HCT116 (cell line): ENCODE data around the gene MSLN. TPM values are rescaled to one million over a fixed set of nuclear protein-coding genes. Genes with fewer than 3 reads are reported as not detected.

Source experiments
- ATAC-seq: fragments of 200-7000 bp; cut with Tn5 transposase; 2 replicates; pipeline ENCODE4 v1.9.1; 2020; ENCODE audit warnings: mild to moderate bottlenecking, moderate library complexity
- BruUV-seq: library from RNA; stranded (reverse); fragments of 400-500 nt; replicated peaks from 2 replicates; lab custom pipeline; 2021; lab: Mats Ljungman, UMichigan
- CTCF ChIA-PET: fragments of 300-600 bp; sonication (Branson Sonifier 250); formaldehyde crosslinking; loops from one replicate; lab custom pipeline; 2021; ENCODE audit warnings: antibody characterized with exemption; lab: Charles Lee
- POLR2A ChIA-PET: fragments of 300-600, 350-600 bp; sonication (Branson Sonifier 250); formaldehyde crosslinking; loops from one replicate; lab custom pipeline; 2021; ENCODE audit warnings: antibody characterized with exemption; lab: Charles Lee
- RAD21 ChIA-PET, 2 experiments: fragments of 300-600 bp; sonication (Branson Sonifier 250); formaldehyde crosslinking; loops; one replicate each; lab custom pipeline; 2023; ENCODE audit warnings: low total read pairs in 2 of 2; ENCODE audit not compliant: uncharacterized antibody in 2 of 2, unreplicated experiment in 2 of 2, low non-redundant PET in 1 of 2; lab: Charles Lee
- DNase-seq: peaks from one replicate; pipeline ENCODE4 v3.0.0-alpha.2; 2010; ENCODE audit warnings: low read depth, low spot score
- H2AFZ ChIP-seq: fragments of 200-600 bp; shearing (Covaris generic), sonication (generic); 2 replicates; pipeline ENCODE4 v1.6.1; 2017; ENCODE audit warnings: low read depth, mixed run types, mixed read lengths, antibody characterized with exemption, low read length; ENCODE audit not compliant: poor library complexity, severe bottlenecking
- H3K27ac ChIP-seq: 2 replicates; pipeline ENCODE4 v1.5.1; 2012; ENCODE audit warnings: low read depth, low read length
- H3K27me3 ChIP-seq: fragments of 200-600 bp; sonication (generic); 2 replicates; pipeline ENCODE4 v1.6.1; 2016; ENCODE audit warnings: mixed run types, low read length, mixed read lengths; ENCODE audit not compliant: insufficient read depth
- H3K36me3 ChIP-seq, 2 experiments: fragments of 200-500 bp in 1 of 2; fragments of 200-600 bp in 1 of 2; sonication (Bioruptor generic) in 1 of 2; sonication (generic) in 1 of 2; 2 replicates each; pipeline versions ENCODE4 v1.5.1 to v1.6.1; 2014 to 2016; ENCODE audit warnings: low read length in 2 of 2, inconsistent platforms in 1 of 2, mixed read lengths in 1 of 2, mixed run types in 1 of 2; ENCODE audit not compliant: insufficient read depth in 2 of 2, control insufficient read depth in 1 of 2
- H3K4me1 ChIP-seq, 2 experiments: fragments of 200-600 bp in 1 of 2; sonication (generic) in 1 of 2; 2 replicates each; pipeline versions ENCODE4 v1.5.1 to v1.6.1; 2012 to 2017; ENCODE audit warnings: low read length in 2 of 2, inconsistent platforms in 1 of 2, mild to moderate bottlenecking in 1 of 2, mixed read lengths in 1 of 2, mixed run types in 1 of 2, moderate library complexity in 1 of 2; ENCODE audit not compliant: insufficient read depth in 2 of 2, control insufficient read depth in 1 of 2
- H3K4me2 ChIP-seq: fragments of 200-600 bp; sonication (generic); 2 replicates; pipeline ENCODE4 v1.6.1; 2017; ENCODE audit warnings: mixed run types, low read length, mixed read lengths
- H3K4me3 ChIP-seq, 2 experiments: fragments of 200-600 bp in 1 of 2; sonication (generic) in 1 of 2; replicated peaks in 1 of 2; 2 replicates each; pipeline ENCODE4 v1.5.1; 2011 to 2016; ENCODE audit warnings: low read length in 2 of 2, control low read depth in 1 of 2, low read depth in 1 of 2, mild to moderate bottlenecking in 1 of 2, mixed read lengths in 1 of 2, mixed run types in 1 of 2
- H3K79me2 ChIP-seq: fragments of 200-600 bp; sonication (generic); 2 replicates; pipeline ENCODE4 v1.6.1; 2017; ENCODE audit warnings: mild to moderate bottlenecking, mixed run types, low read length, moderate library complexity, mixed read lengths; ENCODE audit not compliant: insufficient read depth
- H3K9ac ChIP-seq: fragments of 200-600 bp; sonication (generic); 2 replicates; pipeline ENCODE4 v1.6.1; 2016; ENCODE audit warnings: low read length, mixed read lengths
- H3K9me2 ChIP-seq: fragments of 200-600 bp; sonication (generic), shearing (Covaris generic); 2 replicates; pipeline ENCODE4 v1.6.1; 2017; ENCODE audit warnings: mixed run types, mild to moderate bottlenecking, moderate library complexity; ENCODE audit not compliant: insufficient read depth
- H3K9me3 ChIP-seq, 2 experiments: fragments of 200-500 bp in 1 of 2; fragments of 200-600 bp in 1 of 2; sonication (Bioruptor generic) in 1 of 2; sonication (generic) in 1 of 2; 2 replicates each; pipeline ENCODE4 v1.6.1; 2014 to 2017; ENCODE audit warnings: low read length in 2 of 2, mixed read lengths in 2 of 2, inconsistent platforms in 1 of 2, low read depth in 1 of 2, mild to moderate bottlenecking in 1 of 2, mixed run types in 1 of 2, moderate library complexity in 1 of 2; ENCODE audit not compliant: control insufficient read depth in 1 of 2, insufficient read depth in 1 of 2
- H4K20me1 ChIP-seq: fragments of 200-600 bp; sonication (generic), shearing (Covaris generic); 2 replicates; pipeline ENCODE4 v1.6.1; 2017; ENCODE audit warnings: mixed run types, mild to moderate bottlenecking, moderate library complexity; ENCODE audit not compliant: insufficient read depth
- CBX3 ChIP-seq: IDR thresholded peaks from 2 replicates; pipeline ENCODE4 v1.6.1; 2012; ENCODE audit warnings: low read depth
- EGR1 ChIP-seq: IDR thresholded peaks from 2 replicates; pipeline ENCODE4 v1.6.1; 2012; ENCODE audit warnings: low read depth
- EZH2 ChIP-seq: fragments of 200-600 bp; sonication (generic); IDR thresholded peaks from 2 replicates; pipeline ENCODE4 v1.6.1; 2017; ENCODE audit warnings: antibody characterized with exemption, mixed run types
- EZH2phosphoT487 ChIP-seq: fragments of 200-600 bp; IDR thresholded peaks from 2 replicates; pipeline ENCODE4 v1.6.1; 2018; ENCODE audit warnings: antibody characterized with exemption, borderline replicate concordance
- YY1 ChIP-seq: IDR thresholded peaks from 2 replicates; pipeline ENCODE4 v1.6.1; 2011; ENCODE audit warnings: low read length, low read depth, moderate library complexity, mild to moderate bottlenecking; ENCODE audit not compliant: insufficient replicate concordance; ENCODE audit errors: extremely low read depth
- intact Hi-C: fragments of 100-400 bp; cut with micrococcal nuclease; formaldehyde crosslinking; loops from 2 replicates; pipeline ENCODE4 v1.10.0; 2022
- total RNA-seq: library from RNA; stranded (reverse); gene quantifications from one replicate; pipeline ENCODE4 v1.2.1, GENCODE V29; 2021; ENCODE audit not compliant: unreplicated experiment
- TF ChIP-seq, protein P1 (sequence below): IDR thresholded peaks from 2 replicates; pipeline ENCODE4 v1.6.1; 2012
- TF ChIP-seq, protein P2 (sequence below), 3 experiments: fragments of 200-600 bp in 1 of 3; sonication (generic) in 1 of 3; IDR thresholded peaks in 2 of 3; conservative IDR thresholded peaks in 1 of 3; 2 replicates each; pipeline ENCODE4 v1.5.1; 2012 to 2017; ENCODE audit warnings: low read depth in 2 of 3, low read length in 2 of 3, antibody characterized with exemption in 1 of 3, borderline replicate concordance in 1 of 3, control low read depth in 1 of 3, mild to moderate bottlenecking in 1 of 3, mixed read lengths in 1 of 3, mixed run types in 1 of 3, moderate library complexity in 1 of 3; ENCODE audit not compliant: insufficient read depth in 1 of 3
- TF ChIP-seq, protein P3 (sequence below): IDR thresholded peaks from 2 replicates; pipeline ENCODE4 v1.6.1; 2012; ENCODE audit warnings: low read depth

MSLN gene
- total RNA-seq, 1 experiment from 2014 or later = 40.9 TPM

DNA sequence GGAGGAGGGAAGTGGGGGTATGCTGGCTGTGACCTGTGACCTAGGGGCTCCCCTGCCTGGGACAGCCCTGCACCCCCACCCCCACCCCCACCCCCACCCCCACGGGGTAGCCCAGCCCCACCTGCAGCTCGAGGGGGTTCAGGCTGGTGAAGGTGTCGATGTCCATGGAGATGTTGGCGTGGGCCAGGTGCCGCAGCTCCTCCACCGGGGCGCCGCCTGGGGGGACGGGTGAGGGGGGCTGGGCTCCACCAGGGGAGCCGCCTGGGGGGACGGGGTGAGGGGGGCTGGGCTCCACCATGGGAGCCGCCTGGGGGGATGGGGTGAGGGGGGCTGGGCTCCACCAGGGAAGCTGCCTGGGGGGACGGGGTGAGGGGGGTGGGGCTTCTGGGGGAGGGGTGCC is 9.9 kb downstream of the MSLN start:
- RAD21 ChIA-PET = no interaction called here
- intact Hi-C loops = no loop called here
- CTCF ChIA-PET = no interaction called here

DNA sequence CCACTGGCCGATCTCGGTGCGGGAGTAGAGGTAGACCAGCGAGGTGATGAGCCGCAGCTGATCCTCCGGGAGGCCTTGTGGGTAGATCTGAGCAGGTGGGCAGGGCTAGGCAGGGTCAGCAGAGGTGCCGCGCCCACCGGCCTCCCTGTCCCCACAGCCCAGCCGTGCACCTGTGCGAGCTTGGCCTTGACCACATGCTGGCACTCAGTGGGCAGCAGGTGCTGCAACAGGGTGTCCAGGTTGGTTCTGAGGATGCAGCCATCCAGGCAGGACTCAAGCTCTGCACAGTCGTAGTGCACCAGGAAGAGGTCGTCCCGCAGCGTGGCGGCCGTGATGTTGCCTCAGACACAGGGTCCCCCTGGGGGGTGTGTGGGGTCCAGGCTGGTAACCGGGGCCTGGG is 12.4 kb downstream of the MSLN start:
- DNase-seq = no peak
- CTCF ChIA-PET = interaction anchor here (0.8 kb wide), 1 partner anchor 11 kb away, joined by 3 read pairs; no protein-coding TSS in a partner anchor
- no peaks in the 10 kb centered on the region for H3K27me3 ChIP-seq
- TF ChIP-seq CBX3 (no peak), EZH2 (no peak), EGR1 (no peak), EZH2phosphoT487 (no peak)
- TF ChIP-seq, protein P1, sequence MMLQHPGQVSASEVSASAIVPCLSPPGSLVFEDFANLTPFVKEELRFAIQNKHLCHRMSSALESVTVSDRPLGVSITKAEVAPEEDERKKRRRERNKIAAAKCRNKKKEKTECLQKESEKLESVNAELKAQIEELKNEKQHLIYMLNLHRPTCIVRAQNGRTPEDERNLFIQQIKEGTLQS = no peak
- TF ChIP-seq, protein P2, sequence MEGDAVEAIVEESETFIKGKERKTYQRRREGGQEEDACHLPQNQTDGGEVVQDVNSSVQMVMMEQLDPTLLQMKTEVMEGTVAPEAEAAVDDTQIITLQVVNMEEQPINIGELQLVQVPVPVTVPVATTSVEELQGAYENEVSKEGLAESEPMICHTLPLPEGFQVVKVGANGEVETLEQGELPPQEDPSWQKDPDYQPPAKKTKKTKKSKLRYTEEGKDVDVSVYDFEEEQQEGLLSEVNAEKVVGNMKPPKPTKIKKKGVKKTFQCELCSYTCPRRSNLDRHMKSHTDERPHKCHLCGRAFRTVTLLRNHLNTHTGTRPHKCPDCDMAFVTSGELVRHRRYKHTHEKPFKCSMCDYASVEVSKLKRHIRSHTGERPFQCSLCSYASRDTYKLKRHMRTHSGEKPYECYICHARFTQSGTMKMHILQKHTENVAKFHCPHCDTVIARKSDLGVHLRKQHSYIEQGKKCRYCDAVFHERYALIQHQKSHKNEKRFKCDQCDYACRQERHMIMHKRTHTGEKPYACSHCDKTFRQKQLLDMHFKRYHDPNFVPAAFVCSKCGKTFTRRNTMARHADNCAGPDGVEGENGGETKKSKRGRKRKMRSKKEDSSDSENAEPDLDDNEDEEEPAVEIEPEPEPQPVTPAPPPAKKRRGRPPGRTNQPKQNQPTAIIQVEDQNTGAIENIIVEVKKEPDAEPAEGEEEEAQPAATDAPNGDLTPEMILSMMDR (IDR thresholded peaks at IDR 0.05 in 2 of 3, conservative IDR thresholded peaks at IDR 0.05 in 1 of 3; ENCODE audit: borderline replicate concordance in 1 of 3, insufficient read depth in 1 of 3, low read depth in 2 of 3, low read length in 2 of 3) = no peak
- ATAC-seq = peak; percentile 15
- POLR2A ChIA-PET = interaction anchor here (1.3 to 1.4 kb wide), 2 partner anchors 10 to 15 kb away, joined by 3 read pairs; partner anchors contain the start of genes CHTF18 and RPUSD1
- H3K4me3 ChIP-seq = no peak overlapping the region
- H3K79me2 ChIP-seq = no peaks in the 10 kb centered on the region
- no peak overlapping the region for H2AFZ ChIP-seq
- no peak overlapping the region for H3K9ac ChIP-seq
- H3K4me1 ChIP-seq = peaks cover 30 to 45% of the 10 kb centered on the region in 2 experiments
- peak overlapping the region; percentile 53 for H3K27ac ChIP-seq
- no peaks in the 10 kb centered on the region; a peak in 1 of 4 replicates for H3K36me3 ChIP-seq
- H4K20me1 ChIP-seq = no peaks in the 10 kb centered on the region
- H3K9me3 ChIP-seq = no peaks in the 10 kb centered on the region
- RAD21 ChIA-PET = interaction anchor here in 1 of 2 experiments (0.6 kb wide), 1 partner anchor 16 kb away, joined by 3 read pairs; no protein-coding TSS in a partner anchor
- no peaks in the 10 kb centered on the region for H3K9me2 ChIP-seq
- no TSS peak for BruUV-seq
- intact Hi-C loops = loop anchor here (1.0 kb wide), 1 partner anchor 12 kb away; no protein-coding TSS in a partner anchor
- peak overlapping the region; percentile 74 for H3K4me2 ChIP-seq

More for the DNA sequence above, 9.9 kb downstream of the MSLN start:
- no peaks in the 10 kb centered on the region for H3K79me2 ChIP-seq
- H3K4me2 ChIP-seq = no peak overlapping the region
- DNase-seq (no peak), ATAC-seq (no peak)
- H2AFZ ChIP-seq = no peak overlapping the region
- no peaks in the 10 kb centered on the region for H3K9me2 ChIP-seq
- H3K4me1 ChIP-seq = peaks cover 22 to 31% of the 10 kb centered on the region in 2 experiments
- no peaks in the 10 kb centered on the region for H3K27me3 ChIP-seq
- TF ChIP-seq YY1 = no peak
- TF ChIP-seq, protein P3, sequence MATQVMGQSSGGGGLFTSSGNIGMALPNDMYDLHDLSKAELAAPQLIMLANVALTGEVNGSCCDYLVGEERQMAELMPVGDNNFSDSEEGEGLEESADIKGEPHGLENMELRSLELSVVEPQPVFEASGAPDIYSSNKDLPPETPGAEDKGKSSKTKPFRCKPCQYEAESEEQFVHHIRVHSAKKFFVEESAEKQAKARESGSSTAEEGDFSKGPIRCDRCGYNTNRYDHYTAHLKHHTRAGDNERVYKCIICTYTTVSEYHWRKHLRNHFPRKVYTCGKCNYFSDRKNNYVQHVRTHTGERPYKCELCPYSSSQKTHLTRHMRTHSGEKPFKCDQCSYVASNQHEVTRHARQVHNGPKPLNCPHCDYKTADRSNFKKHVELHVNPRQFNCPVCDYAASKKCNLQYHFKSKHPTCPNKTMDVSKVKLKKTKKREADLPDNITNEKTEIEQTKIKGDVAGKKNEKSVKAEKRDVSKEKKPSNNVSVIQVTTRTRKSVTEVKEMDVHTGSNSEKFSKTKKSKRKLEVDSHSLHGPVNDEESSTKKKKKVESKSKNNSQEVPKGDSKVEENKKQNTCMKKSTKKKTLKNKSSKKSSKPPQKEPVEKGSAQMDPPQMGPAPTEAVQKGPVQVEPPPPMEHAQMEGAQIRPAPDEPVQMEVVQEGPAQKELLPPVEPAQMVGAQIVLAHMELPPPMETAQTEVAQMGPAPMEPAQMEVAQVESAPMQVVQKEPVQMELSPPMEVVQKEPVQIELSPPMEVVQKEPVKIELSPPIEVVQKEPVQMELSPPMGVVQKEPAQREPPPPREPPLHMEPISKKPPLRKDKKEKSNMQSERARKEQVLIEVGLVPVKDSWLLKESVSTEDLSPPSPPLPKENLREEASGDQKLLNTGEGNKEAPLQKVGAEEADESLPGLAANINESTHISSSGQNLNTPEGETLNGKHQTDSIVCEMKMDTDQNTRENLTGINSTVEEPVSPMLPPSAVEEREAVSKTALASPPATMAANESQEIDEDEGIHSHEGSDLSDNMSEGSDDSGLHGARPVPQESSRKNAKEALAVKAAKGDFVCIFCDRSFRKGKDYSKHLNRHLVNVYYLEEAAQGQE = no peak
- no peak overlapping the region for H3K4me3 ChIP-seq
- no peaks in the 10 kb centered on the region for H3K9me3 ChIP-seq
- H3K27ac ChIP-seq = no peak overlapping the region
- no peak overlapping the region for H3K9ac ChIP-seq
- POLR2A ChIA-PET = no interaction called here
- BruUV-seq = no TSS peak
- no peaks in the 10 kb centered on the region for H4K20me1 ChIP-seq
- H3K36me3 ChIP-seq = peaks cover 7 to 11% of the 10 kb centered on the region in 2 experiments; a peak in 3 of 4 replicates
